ENCODE data around the gene RABEP1.

Gene RABEP1

DNA sequence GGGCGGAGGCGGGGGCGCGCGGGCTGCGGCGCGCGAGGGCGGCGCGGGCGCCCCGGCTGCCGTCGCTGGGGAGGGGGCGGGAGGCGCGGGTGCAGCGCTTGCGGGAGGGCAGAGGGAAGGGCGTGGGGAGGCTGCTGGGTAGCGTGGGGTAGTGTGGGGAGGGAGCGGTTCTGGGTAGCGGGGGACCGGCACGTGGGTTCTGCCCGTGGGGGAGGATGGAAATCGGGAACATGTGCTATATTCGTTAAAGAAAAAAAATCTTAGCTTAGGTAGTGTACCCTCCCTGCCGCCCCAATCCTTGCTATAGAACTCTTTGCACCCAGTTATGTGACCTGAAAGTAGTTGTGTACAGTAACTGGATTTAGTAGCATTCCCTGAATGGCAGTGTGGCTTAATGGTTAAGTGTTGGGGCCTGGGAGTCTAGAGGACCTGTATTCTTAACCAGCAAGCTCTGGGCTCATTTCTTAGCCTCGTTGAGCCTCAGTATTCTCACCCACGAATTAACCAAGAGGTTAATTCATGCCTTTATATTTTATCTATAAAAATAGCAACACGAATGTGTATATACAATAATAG, 646 bp downstream of the RABEP1 start:
- no peak for DNase-seq

DNA sequence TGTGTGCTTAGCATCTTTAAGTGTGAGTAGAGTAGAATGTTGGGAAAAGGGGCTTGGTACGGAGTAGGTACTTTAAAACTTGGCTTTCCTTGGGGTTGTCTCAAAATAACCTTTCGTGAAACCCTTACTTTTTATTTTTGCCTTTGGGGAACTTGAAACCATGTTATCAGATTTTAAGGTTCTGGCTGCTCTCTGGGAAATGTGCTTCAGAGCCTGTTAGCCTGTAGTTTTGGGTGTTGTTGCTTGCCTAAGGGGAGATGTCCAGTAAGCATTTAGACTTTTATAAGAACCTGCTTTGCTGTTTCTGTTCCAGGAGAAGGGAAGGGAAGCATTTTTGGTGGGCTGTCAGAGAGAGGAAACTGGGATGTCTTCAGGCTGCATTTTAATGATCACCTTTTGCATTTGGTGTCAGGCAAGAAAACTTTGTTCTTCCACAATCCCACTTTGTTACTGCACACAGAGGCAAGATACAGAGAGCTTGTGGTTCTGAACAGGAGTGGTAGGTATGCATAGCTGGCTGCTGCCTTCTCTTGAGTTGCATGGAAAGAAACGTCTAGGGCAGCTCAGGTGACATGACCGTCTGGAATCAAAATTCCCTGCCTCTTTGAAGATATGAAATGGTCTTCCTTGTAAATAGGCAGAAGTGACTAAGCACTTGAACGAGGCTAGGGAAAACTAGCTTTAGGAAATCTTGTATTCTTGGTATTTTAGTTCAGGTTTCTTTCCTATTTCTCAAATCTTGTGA, 1.7 kb downstream of the RABEP1 start:
- no peak for DNase-seq

DNA sequence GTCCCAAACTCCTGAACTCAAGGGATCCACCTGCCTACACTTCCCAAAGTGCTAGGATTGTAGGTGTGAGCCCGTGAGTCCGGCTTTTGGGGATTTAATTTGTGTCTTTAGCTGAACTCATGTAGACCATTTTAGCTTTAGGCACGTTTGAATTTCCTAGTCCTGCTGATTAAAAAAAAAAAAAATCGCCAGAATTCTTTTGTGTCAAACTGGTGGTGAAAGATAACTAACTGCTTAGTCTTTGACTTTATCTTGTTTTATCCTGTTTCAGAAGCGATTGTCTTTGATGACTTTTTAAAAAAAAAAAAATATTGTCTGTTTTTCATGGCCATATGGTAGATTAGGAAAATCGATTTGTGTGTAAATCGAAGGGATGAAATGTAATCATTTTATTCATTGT, 2.6 kb downstream of the RABEP1 start:
- DNase-seq: no peak

DNA sequence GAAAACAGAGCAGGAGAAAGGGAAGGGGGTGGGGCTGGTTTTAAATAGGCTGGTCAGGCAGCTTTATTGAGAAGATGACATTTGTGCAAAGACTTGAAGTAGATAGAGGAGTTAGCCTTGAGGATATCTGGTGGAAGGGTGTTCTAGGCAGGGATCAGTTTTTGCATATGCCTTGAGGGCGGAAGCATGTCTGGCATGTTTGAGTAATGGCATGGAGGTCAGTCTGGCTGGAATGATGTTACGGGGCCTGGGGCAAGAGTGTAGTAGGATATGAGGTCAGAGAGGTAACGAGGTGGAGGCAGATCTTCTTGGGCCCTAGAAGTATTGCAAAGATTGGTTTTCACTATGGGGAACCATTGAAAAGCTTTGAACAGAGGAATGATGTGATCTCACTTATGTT, 4.8 kb downstream of the RABEP1 start:
- peak; percentile 14 for DNase-seq

DNA sequence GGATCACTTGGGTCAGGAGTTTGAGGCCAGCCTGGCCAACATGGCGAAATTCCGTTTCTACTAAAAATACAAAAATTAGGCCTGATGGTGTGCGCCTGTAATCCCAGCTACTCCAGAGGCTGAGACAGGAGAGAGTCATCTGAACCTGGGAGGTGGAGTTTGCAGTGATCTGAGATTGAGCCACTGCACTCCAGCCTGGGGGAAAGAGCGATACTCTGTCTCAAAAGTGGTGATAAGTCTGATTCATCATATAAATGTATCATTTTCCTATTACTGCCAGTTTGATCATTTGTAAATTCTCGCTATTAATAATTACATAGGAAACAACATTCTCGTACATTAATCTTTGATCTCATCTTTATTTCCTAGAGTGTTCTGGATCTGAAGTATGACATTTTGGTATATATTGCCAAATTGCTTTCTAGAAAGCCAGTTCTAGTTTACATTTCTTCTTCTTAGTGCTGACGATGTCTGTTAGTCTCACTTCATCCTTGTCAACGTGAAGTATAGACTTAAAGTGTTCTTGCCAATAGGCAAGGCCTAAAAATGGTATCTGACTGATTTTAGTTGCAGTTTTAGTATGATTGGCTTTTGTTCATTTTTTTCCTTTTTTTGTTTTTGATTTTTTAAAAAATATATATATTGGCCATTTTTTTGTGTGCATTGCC, 9.7 kb downstream of the RABEP1 start:
- no peak for DNase-seq

DNA sequence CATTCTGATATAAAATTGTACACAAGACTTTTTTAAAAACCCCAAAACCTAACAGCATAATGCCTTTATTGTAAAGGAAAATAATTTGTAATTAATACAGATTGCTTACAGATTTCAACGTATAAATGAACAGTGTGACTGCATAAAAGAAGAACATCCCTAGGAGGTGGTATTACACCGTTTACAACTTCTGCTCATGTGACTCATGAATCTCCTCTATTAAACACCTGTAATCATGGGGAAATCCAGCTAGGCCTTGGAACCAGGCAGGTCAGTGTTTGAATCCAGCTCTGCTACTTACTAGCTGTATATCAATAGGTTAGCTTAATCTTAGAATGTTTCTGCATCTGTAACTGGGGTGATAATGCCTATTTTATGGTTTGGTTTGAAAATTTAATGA, 15.2 kb downstream of the RABEP1 start:
- DNase-seq: no peak

DNA sequence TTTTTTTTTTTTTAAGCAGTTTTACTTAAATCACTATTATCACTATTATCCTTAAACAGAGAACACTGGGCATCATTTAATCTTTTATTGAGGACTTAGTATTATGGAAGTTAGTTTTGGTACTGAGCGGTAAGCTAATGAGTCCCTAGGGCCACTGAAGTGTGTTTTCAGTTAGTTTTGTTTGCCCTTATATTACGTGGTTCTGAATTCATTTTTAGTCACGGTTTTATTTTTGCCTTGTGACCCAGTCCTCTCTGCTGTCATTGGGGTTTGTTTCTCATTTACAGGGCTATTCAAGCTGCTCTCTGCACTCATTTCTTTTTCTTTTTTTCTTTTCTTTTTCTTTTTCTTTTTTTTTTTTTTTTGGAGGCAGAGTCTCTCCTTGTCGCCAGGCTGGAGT, 17.3 kb downstream of the RABEP1 start:
- no peak for DNase-seq

DNA sequence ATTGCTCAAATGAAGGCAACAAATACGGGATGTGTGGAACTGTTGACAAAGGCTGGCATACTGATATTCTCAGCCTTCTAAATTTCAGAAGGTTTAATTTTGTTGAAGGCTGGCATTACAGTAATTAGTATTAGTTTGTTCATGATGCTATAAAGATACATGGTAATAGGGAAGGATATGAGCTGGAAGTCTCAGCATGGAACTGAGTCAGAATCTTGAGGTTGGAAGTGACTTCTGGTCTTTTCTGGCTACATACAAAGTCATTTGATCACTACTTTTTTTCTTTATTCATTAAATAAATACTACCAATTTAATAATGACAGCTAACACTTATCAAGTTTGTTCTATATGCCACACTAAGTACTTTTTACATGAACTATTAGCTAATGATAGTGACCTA, 22.6 kb downstream of the RABEP1 start:
- no peak for DNase-seq

DNA sequence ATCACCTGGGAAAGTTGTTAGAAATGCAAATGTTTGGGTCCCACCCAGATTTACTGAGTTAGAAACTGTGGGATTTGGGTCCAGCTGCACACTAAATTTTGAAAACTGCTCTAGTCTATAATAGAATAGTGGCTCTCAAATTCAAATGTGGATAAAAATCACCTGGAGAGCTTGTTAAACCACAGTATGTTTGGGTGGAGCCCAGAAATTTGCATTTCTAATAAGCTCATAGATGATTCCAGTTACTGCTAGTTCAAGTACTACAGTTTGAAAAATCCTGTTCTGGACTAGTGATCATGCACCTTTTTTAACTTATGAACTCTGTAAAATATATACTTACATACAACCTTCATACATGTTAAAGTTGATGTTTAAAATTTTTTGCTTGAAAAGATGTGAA, 27.8 kb downstream of the RABEP1 start:
- DNase-seq: no peak

DNA sequence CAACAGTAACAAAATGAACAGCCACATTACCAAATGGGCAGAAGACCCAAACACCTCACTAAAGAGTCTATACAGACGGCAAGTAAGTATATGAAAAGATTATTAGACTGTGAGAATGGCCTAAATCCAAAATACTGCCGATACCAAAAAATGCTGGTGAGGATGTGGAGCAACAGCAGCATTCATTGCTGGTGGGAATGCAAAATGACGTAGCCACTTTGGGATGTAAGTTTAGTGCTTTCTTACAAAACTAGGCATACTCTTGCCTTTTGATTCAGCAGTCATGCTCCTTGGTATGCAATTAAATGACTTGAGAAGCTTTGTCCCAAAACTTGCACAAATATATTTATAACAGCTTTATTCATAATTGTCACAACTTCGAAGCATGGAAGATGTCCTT, 43.8 kb downstream of the RABEP1 start:
- DNase-seq: no peak

DNA sequence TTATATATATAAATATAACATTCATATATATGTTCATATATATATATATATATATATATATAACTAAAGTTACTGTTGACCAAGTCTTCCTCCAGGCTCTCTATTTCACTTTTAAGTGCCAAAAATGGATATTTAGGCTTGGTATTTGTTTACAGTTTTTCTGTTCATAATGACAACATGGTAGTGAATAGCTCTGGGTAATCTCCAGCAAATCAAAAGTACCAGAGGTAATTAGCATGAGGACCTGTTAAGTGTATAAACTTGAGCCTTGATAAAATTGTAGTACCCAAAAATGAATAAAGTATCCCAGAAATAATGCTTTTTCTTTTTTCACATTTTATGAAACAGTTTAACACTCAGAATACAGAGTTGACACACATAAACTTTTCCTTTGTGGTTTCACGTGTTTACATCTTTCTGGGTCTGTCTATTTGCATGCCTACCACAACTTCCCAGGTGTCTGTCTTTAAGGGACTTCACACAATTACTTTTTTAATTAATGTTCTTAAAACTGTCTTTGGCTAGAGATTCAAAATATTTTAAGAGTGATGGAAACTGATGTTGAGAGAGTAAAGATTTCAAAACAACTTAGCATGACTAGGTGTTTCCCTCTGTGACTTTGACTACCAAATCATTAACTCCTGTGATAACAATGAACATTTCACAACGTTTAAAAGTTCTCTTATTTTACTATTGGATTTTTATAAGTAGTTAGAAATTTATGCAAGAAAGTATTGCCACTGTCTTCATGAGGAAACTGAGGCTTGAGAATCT, 47.9 kb downstream of the RABEP1 start:
- no peak for DNase-seq

DNA sequence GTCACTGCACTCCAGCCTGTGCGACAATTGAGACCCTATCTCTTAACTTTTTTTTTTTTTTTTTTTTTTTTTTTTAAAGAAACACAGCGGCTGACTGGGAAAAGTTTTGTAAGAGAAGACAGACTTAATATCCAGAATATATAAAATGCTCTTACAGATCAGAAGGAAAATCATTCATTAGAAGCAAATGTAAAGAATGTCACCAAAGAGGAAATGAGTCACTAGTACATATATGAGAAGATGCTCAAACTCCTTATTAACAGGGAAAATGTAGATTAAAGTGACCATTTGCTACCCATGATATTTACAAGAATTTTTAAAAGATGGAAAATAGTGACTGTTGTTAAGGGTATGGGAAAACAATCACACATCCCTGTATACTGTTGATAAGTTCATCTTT, 48.9 kb downstream of the RABEP1 start:
- DNase-seq: no peak

DNA sequence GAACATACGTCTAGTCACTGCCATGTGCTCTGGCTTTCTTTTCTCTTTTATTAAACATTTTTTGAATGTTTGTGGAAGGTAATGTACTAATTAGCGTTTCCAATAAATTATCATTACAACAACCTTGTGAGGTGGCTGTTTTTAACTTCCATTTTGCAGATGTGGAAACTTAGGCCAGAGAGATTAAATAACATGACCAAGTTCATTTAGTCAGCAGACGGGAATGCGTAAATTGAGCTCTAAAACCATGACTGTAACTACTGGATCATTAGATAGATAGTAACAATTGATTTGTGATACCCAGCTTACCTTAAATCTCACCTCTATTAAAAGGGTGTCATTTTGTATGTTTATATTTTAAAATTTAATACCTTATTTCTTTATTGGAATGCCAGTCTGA, 49.4 kb downstream of the RABEP1 start:
- no peak for DNase-seq

DNA sequence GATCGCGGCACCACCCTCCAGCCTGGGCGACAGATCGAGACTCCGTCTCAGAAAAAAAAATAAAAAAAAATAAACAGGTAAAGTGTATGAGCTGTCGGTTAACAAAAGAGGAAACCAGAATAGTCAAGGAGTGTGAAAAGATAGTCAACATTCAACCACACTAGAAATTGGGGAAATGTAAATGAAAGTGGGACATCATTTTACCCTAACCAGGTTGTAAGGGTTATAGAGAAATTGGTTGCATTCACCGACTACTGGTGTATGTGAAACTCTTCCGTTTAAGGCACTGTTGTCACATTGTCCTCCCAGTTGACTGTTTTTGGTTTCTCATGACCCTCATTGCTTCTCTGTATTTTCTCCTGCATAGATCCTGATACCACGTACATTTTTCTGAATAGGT, 62.8 kb downstream of the RABEP1 start:
- DNase-seq: no peak

DNA sequence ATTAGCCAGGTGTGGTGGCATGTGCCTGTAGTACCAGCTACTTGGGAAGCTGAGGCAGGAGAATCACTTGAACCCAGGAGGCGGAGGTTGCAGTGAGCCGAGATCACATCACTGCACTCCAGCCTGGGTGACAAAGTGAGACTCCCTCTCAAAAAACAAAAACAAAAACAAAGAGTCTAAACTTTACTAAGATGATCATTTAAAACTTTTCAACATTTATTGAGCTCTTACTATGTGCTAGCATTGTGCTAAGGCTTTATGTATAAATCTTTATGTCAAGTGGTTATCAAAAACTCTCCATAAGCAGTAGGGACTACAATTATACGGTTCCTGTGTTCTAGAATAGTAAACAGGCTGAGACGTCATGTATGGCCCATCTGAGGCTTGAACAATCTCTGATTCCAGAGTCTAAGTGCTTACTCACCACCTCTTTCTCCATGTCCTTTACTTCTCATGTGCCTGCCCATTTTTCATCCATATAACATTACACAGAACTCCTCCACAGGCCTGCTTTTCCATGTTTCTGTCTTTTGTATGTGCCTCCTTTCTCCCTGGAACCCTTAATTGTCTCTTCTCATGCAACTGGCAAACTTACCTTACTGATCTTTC, 70.7 kb downstream of the RABEP1 start:
- no peak for DNase-seq

DNA sequence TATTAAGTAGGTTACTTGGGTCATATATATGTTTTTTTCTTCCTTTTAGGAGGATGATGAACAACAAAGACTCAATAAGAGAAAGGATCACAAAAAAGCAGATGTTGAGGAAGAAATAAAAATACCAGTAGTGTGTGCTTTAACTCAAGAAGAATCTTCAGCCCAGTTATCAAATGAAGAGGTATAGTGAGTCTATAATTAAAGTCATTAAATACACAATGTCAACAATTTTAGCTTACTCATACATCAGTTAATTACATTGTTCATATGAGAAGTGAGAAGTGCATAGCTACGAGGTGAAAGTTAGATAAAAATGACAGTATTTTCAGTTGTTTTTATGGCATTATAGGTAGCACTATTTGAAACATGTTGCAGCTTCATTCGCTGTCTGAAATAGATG, 72.2 kb downstream of the RABEP1 start:
- no peak for DNase-seq

DNA sequence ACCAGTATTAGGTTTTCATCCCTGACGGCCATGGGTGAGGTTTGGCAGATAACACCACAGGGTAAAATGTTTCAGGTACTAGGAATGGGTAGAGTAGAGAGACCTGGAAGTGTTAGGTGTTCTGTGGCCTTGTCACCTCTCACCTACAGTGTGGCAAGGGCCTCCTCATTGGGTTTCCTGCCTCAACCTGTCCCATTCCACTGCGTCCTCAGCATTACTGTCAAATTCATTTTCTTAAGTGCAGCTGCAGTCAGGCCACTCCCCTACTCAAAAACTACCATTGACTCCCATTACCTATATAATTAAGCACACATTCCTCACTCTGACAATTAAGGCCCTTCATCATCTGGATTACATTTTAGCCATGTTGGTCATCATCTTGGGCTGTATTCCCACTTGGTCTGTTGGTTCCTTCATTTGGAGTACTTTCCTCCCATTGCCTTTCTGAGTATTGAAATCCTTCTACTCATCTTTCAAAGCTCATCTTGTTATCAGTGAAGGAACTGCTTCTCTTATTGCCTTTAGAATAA, 72.9 kb downstream of the RABEP1 start:
- no peak for DNase-seq

DNA sequence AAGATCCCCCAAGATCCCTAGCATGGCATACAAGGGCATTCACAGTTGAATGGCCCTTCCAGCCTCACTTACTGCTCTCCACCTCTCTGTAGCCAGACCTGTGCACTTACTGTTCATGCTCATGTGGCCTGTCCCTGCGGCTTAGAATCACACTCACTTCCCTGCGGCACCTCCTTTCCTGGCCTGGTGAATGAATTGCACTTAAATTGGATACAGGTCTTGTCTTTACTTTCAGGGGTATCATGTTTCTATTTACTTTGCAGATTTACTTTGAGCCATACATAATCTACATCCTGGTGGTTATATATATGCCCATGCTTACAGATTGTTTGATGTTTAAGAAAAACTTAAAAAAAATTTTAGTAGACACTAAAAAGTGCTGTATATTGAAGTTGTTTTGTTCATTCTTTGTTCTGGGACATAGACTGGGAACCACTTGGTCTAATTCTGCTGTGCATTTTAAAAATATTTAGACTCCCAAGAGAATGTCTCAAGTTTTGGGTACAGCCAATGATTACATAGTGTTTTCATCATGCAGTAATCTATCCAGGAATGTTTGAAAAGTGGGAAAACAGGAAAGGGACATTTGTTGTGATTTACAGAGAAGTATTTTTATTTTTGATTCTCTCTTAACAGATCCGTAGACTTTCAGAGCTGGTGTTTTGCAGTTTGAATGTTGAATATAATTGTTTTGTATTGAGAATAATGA, 73.5 kb downstream of the RABEP1 start:
- DNase-seq: no peak

DNA sequence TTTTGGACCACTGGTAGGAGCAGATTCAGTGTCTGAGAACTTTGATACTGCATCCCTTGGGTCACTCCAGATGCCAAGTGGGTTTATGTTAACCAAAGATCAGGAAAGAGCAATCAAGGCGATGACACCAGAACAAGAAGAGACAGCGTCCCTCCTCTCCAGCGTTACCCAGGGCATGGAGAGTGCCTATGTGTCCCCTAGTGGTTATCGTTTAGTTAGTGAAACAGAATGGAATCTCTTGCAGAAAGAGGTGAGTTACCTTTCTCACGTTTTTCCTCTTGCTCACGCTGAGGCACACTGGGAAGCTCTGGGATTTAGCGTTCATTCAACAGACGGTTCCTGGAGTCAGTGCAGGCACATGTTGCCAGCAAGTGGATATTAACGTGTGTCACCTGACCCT, 79.3 kb downstream of the RABEP1 start:
- DNase-seq: no peak

DNA sequence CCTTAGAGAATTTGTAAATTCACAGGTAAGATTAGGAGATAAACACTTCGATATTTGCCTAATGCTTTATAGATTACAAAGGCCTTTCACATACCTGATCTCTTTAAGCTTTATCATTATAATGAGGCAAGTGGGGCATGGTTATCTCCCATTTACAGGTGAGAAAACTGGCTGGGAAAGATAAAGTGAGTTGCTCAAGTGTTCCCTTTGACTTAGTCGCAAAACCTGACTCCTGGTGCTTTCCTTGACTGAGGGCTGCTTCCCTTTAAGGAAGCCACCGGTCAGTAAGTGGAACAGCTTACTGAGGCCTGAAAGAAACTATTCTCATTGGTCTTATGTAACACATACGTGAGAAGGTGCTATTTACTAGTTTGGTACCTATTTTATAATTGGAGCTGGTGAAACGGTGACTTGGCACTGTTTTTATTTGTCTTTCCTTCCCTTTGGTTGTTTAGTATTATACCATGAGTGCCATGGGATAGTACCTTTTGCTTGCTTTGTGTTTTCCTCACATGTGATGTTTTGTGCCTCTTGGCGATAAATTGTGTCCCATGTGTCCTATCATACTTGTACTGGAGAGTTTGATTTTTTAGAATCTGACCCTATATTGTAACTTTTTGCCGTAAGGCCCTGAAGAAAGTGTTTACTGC, 80.2 kb downstream of the RABEP1 start:
- no peak for DNase-seq

DNA sequence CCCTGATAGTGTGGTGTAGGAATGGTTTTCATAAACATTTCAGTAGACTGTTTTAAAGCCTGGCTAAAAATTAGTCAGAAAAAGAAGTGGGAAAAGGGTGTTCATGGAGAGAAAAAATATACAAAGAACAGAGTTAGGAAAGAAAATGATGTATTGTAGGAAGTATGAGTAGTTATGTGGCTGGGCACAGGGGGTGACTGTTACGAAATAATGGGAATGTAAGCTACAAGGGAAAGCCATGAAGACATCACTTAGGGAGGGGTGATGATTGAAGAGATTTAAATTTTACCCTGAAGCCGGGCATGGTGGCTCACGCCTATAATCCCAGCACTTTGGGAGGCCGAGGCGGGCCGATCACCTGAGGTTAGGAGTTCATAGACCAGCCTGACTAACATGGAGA, 82.1 kb downstream of the RABEP1 start:
- no peak for DNase-seq

DNA sequence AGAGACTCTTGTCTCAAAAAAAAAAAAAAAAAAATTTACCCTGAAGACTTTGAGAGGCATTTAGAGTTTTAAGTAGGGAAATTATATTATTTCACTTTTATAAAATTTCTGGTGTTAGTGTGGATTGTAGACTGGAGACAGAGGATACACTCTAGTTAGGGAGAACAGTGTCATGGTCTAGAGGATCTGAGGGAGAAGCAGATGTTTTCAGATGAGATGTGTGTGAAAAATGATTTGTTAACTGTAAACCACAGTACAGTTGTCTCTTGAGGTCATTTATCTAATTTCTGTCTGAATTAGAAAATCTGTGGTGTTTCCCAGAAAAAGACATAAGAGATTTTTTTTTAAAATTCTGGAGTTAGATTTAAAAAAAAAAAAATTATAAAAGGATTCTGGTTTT, 82.6 kb downstream of the RABEP1 start:
- DNase-seq: no peak

All from T1000 (cell line).